HEK293 (cell line): ENCODE data around the gene GOLGA3.

Experiments used
- CTCF ChIA-PET: fragments of 350-600 bp; formaldehyde crosslinking; extraction: SDS; loops from one replicate; lab custom pipeline; 2021; ENCODE audit warnings: antibody characterized with exemption; lab: Yijun Ruan, JAX
- POLR2A ChIA-PET: fragments of 300-600 bp; formaldehyde crosslinking; extraction: SDS; loops from one replicate; lab custom pipeline; 2020; ENCODE audit warnings: antibody characterized with exemption, inconsistent platforms; lab: Yijun Ruan, JAX
- H3K27ac ChIP-seq: fragments of 200-500 bp; sonication (Bioruptor generic); 2 replicates; pipeline ENCODE4 v1.5.1; 2014; ENCODE audit warnings: low read depth, low read length, control low read depth, inconsistent platforms; ENCODE audit errors: extremely low read depth
- H3K36me3 ChIP-seq, 2 experiments: fragments of 200-500 bp in 1 of 2; sonication (Bioruptor generic) in 1 of 2; 1 replicate in 1 of 2; 2 replicates in 1 of 2; pipeline ENCODE4 v1.5.1; 2014 to 2017; ENCODE audit warnings: inconsistent platforms in 2 of 2, low read length in 2 of 2; ENCODE audit not compliant: control insufficient read depth in 2 of 2, insufficient read depth in 1 of 2
- H3K4me1 ChIP-seq: fragments of 200-500 bp; sonication (Bioruptor generic); 2 replicates; pipeline ENCODE4 v1.5.1; 2014; ENCODE audit warnings: mild to moderate bottlenecking, low read length, inconsistent platforms; ENCODE audit not compliant: control insufficient read depth, insufficient read depth
- H3K4me3 ChIP-seq: 2 replicates; pipeline ENCODE4 v1.5.1; 2011; ENCODE audit warnings: low read depth, mild to moderate bottlenecking, control low read depth, low read length, moderate library complexity
- H3K9me3 ChIP-seq: fragments of 200-500 bp; sonication (Bioruptor generic); 2 replicates; pipeline ENCODE4 v1.5.1; 2014; ENCODE audit warnings: low read depth, low read length, inconsistent platforms; ENCODE audit not compliant: control insufficient read depth, insufficient read depth
- KLF9 ChIP-seq: fragments of 450-650 bp; formaldehyde crosslinking; IDR thresholded peaks from 2 replicates; pipeline ENCODE4 v1.5.1; 2016; ENCODE audit warnings: missing biosample characterization, missing genetic modification characterization, low read depth
- SCRT2 ChIP-seq: fragments of 450-650 bp; formaldehyde crosslinking; IDR thresholded peaks from 2 replicates; pipeline ENCODE4 v1.5.1; 2016; ENCODE audit warnings: missing biosample characterization, missing genetic modification characterization
- ZBTB10 ChIP-seq: fragments of 450-650 bp; formaldehyde crosslinking; IDR thresholded peaks from 2 replicates; pipeline ENCODE4 v1.5.1; 2016; ENCODE audit warnings: missing biosample characterization, missing genetic modification characterization
- ZFP69B ChIP-seq: fragments of 450-650 bp; formaldehyde crosslinking; IDR thresholded peaks from 2 replicates; pipeline ENCODE4 v1.5.1; 2016; ENCODE audit warnings: missing biosample characterization, missing genetic modification characterization
- ZNF10 ChIP-seq: fragments of 450-650 bp; formaldehyde crosslinking; IDR thresholded peaks from 2 replicates; pipeline ENCODE4 v1.5.1; 2017; ENCODE audit warnings: missing biosample characterization, missing genetic modification characterization
- ZNF184 ChIP-seq: fragments of 450-650 bp; IDR thresholded peaks from 2 replicates; pipeline ENCODE4 v1.5.1; 2018; ENCODE audit warnings: missing biosample characterization, mild to moderate bottlenecking, missing genetic modification characterization
- ZNF366 ChIP-seq: fragments of 450-650 bp; formaldehyde crosslinking; conservative IDR thresholded peaks from 2 replicates; pipeline ENCODE4 v1.5.1; 2016; ENCODE audit warnings: missing biosample characterization, missing genetic modification characterization
- ZNF623 ChIP-seq: fragments of 450-650 bp; formaldehyde crosslinking; IDR thresholded peaks from 2 replicates; pipeline ENCODE4 v1.5.1; 2016; ENCODE audit warnings: missing biosample characterization, missing genetic modification characterization
- ZNF624 ChIP-seq: fragments of 450-650 bp; formaldehyde crosslinking; IDR thresholded peaks from 2 replicates; pipeline ENCODE4 v1.5.1; 2017; ENCODE audit warnings: missing biosample characterization, missing genetic modification characterization
- ZNF629 ChIP-seq: fragments of 450-650 bp; formaldehyde crosslinking; IDR thresholded peaks from 2 replicates; pipeline ENCODE4 v1.5.1; 2017; ENCODE audit warnings: missing biosample characterization, missing genetic modification characterization
- ZNF660 ChIP-seq: fragments of 450-650 bp; IDR thresholded peaks from 2 replicates; pipeline ENCODE4 v1.5.1; 2018; ENCODE audit warnings: missing biosample characterization, mild to moderate bottlenecking, missing genetic modification characterization
- TF ChIP-seq, protein P1 (sequence below): fragments of 450-650 bp; formaldehyde crosslinking; IDR thresholded peaks from 2 replicates; pipeline ENCODE4 v1.5.1; 2016; ENCODE audit warnings: missing biosample characterization, missing genetic modification characterization
- TF ChIP-seq, protein P2 (sequence below): fragments of 450-650 bp; formaldehyde crosslinking; IDR thresholded peaks from 2 replicates; pipeline ENCODE4 v1.5.1; 2016; ENCODE audit warnings: missing biosample characterization, missing genetic modification characterization
- TF ChIP-seq, protein P3 (sequence below): fragments of 450-650 bp; formaldehyde crosslinking; IDR thresholded peaks from 2 replicates; pipeline ENCODE4 v1.5.1; 2016; ENCODE audit warnings: missing biosample characterization, missing genetic modification characterization
- TF ChIP-seq, protein P4 (sequence below): fragments of 450-650 bp; formaldehyde crosslinking; IDR thresholded peaks from 2 replicates; pipeline ENCODE4 v1.5.0; 2017; ENCODE audit warnings: missing biosample characterization, missing genetic modification characterization, borderline replicate concordance
- TF ChIP-seq, protein P5 (sequence below): fragments of 450-650 bp; formaldehyde crosslinking; IDR thresholded peaks from 2 replicates; pipeline ENCODE4 v1.5.1; 2017; ENCODE audit warnings: missing biosample characterization, missing genetic modification characterization

The GOLGA3 gene

DNA sequence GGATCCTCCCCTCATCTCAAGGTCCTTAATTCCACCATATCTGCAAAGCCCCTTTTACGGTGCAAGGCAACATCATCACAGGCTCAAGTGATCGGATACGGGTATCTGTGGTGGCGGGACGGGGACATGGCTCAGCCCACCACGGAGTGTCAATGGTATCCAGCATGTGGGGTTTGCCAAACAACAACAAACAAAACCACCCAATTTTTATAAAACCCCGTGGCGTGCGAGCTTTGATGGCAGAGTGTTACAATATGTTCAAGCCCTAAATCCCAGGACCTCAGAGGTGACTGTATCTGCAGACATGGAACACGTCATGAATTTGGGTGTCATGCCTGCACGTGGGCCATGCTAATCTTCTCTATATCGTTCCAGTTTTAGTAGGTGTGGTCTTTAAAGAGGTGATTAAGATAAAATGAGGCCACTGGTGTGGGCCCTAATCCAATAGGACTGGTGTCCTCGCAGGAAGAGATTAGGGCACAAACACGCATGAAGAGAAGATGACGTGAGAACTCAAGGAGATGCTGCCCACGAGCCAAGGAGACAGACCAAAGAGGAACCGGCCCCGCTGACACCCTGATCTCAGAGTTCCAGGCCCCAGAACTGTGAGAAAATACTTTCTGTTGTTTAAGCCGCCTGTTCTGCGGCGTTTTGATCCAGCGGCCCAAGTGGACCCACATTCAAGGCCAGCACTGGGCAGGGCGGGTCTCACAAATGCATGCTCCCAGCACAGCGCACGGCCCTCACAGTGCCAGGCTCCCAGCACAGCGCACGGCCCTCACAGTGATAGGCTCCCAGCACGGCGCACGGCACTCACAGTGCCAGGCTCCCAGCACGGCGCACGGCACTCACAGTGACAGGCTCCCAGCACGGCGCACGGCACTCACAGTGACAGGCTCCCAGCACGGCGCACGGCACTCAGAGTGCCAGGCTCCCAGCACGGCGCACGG is 6.7 kb upstream of the GOLGA3 start:
- no peaks in the 10 kb centered on the region for H3K4me1 ChIP-seq
- no peak overlapping the region for H3K4me3 ChIP-seq
- TF ChIP-seq ZNF184: no peak
- no peak for TF ChIP-seq ZNF10 (tag by site-specific recombination)
- TF ChIP-seq ZNF629 (tag by site-specific recombination): no peak
- no peak for TF ChIP-seq ZNF624 (tag by site-specific recombination)
- no peak for TF ChIP-seq ZNF366 (tag by site-specific recombination)
- TF ChIP-seq ZNF623 (tag by site-specific recombination): no peak
- TF ChIP-seq, protein P1, sequence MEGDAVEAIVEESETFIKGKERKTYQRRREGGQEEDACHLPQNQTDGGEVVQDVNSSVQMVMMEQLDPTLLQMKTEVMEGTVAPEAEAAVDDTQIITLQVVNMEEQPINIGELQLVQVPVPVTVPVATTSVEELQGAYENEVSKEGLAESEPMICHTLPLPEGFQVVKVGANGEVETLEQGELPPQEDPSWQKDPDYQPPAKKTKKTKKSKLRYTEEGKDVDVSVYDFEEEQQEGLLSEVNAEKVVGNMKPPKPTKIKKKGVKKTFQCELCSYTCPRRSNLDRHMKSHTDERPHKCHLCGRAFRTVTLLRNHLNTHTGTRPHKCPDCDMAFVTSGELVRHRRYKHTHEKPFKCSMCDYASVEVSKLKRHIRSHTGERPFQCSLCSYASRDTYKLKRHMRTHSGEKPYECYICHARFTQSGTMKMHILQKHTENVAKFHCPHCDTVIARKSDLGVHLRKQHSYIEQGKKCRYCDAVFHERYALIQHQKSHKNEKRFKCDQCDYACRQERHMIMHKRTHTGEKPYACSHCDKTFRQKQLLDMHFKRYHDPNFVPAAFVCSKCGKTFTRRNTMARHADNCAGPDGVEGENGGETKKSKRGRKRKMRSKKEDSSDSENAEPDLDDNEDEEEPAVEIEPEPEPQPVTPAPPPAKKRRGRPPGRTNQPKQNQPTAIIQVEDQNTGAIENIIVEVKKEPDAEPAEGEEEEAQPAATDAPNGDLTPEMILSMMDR (tag by site-specific recombination): no peak
- peaks cover 0 to 50% of the 10 kb centered on the region in 2 experiments; a peak in 2 of 3 replicates for H3K36me3 ChIP-seq
- ChIA-PET CTCF (no interaction called here), POLR2A (no interaction called here)
- no peaks in the 10 kb centered on the region for H3K9me3 ChIP-seq
- H3K27ac ChIP-seq: no peak overlapping the region

DNA sequence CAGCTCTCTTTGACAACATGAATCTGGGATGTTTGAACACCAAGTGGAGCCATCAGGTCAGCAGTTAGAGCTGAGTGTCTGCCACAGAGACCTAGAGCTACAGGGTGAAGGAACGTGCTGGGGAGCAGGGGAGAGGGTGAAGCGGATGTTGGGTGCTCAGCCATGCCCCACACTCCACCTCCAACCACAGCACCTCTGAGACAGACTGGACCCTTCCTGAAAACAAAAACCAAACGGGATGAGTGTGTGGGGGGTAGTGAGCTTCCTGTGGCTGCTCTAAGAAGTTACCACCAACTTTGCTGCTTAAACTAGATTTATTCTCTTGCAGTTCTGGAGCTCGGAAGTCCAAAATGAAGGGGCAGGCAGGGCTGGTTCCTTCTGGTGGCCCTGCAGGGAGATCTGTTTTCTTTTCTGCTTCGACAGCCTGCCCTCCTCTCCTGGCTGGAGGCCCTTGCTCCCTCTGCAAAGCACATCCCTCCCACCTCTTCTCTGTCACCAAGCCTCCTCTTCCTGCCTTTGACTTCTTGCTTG is 5.6 kb upstream of the GOLGA3 start:
- Histone ChIP-seq H3K4me3 (no peak overlapping the region), H3K36me3 (peaks cover 0 to 39% of the 10 kb centered on the region in 2 experiments; a peak in 2 of 3 replicates), H3K9me3 (no peaks in the 10 kb centered on the region), H3K4me1 (no peaks in the 10 kb centered on the region), H3K27ac (no peak overlapping the region)
- CTCF ChIA-PET: no interaction called here
- POLR2A ChIA-PET: no interaction called here
- TF ChIP-seq, protein P2, sequence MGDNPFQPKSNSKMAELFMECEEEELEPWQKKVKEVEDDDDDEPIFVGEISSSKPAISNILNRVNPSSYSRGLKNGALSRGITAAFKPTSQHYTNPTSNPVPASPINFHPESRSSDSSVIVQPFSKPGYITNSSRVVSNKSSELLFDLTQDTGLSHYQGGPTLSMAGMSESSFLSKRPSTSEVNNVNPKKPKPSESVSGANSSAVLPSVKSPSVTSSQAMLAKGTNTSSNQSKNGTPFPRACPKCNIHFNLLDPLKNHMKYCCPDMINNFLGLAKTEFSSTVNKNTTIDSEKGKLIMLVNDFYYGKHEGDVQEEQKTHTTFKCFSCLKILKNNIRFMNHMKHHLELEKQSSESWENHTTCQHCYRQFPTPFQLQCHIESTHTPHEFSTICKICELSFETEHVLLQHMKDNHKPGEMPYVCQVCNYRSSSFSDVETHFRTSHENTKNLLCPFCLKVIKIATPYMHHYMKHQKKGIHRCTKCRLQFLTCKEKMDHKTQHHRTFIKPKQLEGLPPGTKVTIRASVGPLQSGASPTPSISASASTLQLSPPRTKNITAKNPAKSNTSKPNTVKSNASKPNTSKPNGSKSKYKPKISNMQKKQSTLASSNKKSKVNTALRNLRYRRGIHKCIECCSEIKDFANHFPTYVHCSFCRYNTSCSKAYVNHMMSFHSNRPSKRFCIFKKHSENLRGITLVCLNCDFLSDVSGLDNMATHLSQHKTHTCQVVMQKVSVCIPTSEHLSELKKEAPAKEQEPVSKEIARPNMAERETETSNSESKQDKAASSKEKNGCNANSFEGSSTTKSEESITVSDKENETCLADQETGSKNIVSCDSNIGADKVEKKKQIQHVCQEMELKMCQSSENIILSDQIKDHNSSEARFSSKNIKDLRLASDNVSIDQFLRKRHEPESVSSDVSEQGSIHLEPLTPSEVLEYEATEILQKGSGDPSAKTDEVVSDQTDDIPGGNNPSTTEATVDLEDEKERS: no peak
- TF ChIP-seq ZBTB10 (tag by site-specific recombination): no peak
- TF ChIP-seq KLF9: no peak
- TF ChIP-seq ZNF660: no peak

- POLR2A ChIA-PET: no interaction called here
- CTCF ChIA-PET: no interaction called here
- Histone ChIP-seq H3K27ac (no peak overlapping the region), H3K9me3 (no peaks in the 10 kb centered on the region), H3K36me3 (peaks cover 0 to 30% of the 10 kb centered on the region in 2 experiments; a peak in 2 of 3 replicates), H3K4me3 (no peak overlapping the region), H3K4me1 (no peaks in the 10 kb centered on the region)
- TF ChIP-seq, protein P3, sequence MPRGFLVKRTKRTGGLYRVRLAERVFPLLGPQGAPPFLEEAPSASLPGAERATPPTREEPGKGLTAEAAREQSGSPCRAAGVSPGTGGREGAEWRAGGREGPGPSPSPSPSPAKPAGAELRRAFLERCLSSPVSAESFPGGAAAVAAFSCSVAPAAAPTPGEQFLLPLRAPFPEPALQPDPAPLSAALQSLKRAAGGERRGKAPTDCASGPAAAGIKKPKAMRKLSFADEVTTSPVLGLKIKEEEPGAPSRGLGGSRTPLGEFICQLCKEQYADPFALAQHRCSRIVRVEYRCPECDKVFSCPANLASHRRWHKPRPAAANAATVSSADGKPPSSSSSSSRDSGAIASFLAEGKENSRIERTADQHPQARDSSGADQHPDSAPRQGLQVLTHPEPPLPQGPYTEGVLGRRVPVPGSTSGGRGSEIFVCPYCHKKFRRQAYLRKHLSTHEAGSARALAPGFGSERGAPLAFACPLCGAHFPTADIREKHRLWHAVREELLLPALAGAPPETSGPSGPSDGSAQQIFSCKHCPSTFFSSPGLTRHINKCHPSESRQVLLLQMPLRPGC (tag by site-specific recombination): no peak
- TF ChIP-seq, protein P4, sequence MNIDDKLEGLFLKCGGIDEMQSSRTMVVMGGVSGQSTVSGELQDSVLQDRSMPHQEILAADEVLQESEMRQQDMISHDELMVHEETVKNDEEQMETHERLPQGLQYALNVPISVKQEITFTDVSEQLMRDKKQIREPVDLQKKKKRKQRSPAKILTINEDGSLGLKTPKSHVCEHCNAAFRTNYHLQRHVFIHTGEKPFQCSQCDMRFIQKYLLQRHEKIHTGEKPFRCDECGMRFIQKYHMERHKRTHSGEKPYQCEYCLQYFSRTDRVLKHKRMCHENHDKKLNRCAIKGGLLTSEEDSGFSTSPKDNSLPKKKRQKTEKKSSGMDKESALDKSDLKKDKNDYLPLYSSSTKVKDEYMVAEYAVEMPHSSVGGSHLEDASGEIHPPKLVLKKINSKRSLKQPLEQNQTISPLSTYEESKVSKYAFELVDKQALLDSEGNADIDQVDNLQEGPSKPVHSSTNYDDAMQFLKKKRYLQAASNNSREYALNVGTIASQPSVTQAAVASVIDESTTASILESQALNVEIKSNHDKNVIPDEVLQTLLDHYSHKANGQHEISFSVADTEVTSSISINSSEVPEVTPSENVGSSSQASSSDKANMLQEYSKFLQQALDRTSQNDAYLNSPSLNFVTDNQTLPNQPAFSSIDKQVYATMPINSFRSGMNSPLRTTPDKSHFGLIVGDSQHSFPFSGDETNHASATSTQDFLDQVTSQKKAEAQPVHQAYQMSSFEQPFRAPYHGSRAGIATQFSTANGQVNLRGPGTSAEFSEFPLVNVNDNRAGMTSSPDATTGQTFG: no peak
- TF ChIP-seq, protein P5, sequence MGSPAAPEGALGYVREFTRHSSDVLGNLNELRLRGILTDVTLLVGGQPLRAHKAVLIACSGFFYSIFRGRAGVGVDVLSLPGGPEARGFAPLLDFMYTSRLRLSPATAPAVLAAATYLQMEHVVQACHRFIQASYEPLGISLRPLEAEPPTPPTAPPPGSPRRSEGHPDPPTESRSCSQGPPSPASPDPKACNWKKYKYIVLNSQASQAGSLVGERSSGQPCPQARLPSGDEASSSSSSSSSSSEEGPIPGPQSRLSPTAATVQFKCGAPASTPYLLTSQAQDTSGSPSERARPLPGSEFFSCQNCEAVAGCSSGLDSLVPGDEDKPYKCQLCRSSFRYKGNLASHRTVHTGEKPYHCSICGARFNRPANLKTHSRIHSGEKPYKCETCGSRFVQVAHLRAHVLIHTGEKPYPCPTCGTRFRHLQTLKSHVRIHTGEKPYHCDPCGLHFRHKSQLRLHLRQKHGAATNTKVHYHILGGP (tag by site-specific recombination): no peak
- TF ChIP-seq ZFP69B (tag by site-specific recombination): no peak
- no peak for TF ChIP-seq SCRT2 (tag by site-specific recombination)
Observed at GRCh38 chr12:132833341-132833740, 4.7 kb upstream of the GOLGA3 start.
